LNCAP (cell line): ENCODE results near the gene MCRIP1.

ENCODE experiments used
- TF ChIP-seq, protein P1 (sequence below): fragments of 450-650 bp; IDR thresholded peaks from 2 replicates; pipeline ENCODE4 v1.5.1; 2017; ENCODE audit warnings: mild to moderate bottlenecking

Gene MCRIP1

DNA sequence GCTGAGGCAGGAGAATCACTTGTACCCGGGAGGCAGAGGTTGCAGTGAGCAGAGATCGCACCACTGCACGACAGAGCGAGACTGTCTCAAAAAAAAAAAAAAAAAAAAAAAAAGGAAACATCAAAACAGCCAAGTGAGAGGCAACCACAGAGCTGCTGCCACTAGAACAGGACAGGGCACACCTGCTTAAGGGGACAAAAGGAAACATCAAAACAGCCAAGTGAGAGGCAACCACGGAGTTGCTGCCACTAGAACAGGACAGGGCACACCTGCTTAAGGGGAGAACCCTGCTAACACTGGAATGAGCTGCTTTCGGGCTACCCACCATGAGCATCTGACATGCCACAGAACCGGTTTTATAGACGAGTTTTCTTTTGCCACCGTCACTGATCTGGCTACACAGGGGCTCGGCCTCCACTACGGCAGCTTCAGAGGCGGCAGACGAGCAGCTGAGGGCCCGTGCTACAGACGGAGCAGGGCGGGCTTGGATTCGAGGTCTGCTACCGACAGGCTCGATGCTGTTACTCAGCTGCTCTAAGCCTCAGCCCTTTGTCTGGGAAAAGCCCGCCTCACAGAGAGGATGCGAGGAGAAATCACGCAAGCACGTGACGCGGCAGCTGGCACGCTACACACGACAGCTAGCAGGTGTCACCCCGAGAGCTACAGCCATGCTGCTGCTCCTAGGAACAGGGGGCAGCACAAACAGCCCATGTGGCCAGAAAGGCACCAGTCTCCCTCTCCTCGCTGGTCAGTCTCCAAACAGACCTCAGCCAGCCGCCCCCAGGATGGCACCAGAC lies 25.3 kb upstream of the MCRIP1 start:
- TF ChIP-seq, protein P1, sequence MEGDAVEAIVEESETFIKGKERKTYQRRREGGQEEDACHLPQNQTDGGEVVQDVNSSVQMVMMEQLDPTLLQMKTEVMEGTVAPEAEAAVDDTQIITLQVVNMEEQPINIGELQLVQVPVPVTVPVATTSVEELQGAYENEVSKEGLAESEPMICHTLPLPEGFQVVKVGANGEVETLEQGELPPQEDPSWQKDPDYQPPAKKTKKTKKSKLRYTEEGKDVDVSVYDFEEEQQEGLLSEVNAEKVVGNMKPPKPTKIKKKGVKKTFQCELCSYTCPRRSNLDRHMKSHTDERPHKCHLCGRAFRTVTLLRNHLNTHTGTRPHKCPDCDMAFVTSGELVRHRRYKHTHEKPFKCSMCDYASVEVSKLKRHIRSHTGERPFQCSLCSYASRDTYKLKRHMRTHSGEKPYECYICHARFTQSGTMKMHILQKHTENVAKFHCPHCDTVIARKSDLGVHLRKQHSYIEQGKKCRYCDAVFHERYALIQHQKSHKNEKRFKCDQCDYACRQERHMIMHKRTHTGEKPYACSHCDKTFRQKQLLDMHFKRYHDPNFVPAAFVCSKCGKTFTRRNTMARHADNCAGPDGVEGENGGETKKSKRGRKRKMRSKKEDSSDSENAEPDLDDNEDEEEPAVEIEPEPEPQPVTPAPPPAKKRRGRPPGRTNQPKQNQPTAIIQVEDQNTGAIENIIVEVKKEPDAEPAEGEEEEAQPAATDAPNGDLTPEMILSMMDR, result no peak

DNA sequence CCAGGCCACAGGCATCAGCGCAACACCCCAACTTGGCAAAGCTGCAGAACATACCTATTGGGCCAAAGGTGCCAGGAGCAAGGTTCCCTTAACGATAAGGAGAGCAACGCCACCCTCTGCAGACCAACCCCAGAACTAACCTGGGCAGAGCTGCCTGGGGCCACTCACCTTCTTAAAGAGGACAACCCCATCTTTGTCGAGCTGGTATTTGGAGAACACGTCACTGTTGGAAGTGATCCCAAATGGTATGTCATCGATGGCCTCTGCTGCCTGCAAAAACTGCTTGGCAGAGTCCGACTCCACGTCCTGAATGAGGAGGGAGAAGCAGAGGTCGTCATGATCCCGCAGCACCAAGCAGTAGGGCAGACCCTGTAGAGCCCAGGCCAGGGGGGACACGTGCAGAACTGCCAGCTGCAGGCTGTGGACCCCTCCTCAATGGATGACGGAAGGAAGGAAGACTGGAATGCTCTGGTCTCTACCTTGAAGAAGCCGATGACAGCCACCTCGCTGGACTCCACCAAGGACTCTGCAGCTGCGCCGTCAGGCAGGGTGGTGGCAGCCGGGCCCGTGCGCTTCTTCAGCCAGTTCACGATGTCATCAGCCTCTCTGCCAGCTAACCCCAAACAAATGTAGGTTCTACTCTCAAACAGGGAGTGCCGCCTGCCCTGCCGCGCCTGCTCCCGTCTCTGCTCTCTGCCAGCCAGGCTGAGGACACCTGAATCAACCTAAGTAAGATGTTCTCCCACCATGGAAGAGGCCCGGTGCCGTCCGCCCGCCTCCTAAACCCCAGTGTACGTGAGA lies 22.1 kb upstream of the MCRIP1 start:
- TF ChIP-seq, protein P1, result peak; percentile 37; the same call in 1 of the 2 replicates

- TF ChIP-seq, protein P1, result no peak
Measured at GRCh38 chr17:81852237-81852636, 19.1 kb upstream of the MCRIP1 start.

DNA sequence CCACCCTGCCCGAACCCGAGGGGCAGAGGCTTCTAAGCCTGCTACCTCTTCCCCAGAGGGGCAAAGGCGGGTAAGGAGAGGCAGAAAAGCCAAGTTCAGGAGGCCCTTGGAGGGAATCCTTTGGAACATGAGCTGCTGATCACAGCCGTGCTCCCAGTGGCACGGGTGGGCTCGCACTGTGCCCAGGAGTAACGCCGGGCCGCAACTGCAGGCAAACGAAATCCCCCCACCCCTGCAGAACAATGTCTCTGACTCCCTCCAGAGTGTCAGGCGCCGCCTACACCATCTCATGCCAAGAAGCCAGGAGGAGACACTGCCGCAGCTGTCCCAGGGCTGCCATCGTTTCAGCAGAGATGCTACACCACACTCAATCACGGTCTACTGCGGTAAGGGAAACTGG lies 18.3 kb upstream of the MCRIP1 start:
- TF ChIP-seq, protein P1, result no peak

DNA sequence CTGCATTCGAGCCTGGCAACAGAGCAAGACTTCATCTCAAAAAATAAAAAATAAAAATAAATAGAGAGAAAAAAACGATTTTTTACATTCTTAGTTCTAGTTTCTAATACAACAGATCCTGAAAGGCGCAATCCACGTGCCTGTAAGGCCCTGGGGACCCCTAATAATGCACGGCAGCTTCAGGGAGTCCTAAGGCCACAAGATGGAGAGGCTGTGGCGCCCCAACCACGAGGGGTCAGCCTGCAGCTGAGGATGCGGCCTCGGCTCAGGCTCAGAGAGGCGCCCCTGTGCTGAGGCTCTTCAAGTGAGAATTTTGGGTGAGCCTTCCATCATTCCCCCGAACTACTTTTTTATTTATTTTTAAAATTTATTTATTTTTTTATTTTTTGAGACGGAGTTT lies 16.4 kb upstream of the MCRIP1 start:
- TF ChIP-seq, protein P1, result no peak

GRCh38 chr17:81846743-81847689 lies 13.9 kb upstream of the MCRIP1 start:
- TF ChIP-seq, protein P1, result no peak
